ENCODE measurements around the gene ICA1L.
A peak's percentile ranks its signal among the peaks of the same experiment; 100 is the strongest.
"Not testable (repeated sequence)": the region's sequence is repeated elsewhere in the genome, so short reads cannot be mapped to it uniquely, and the experiment has no call there.

Gene ICA1L

GRCh38 chr2:202871300-202872141 is at the start of gene ICA1L:
ICA1L (minus strand) TSS chr2:202871766; CDS start chr2:202829009, 42,757 bp downstream.
- no peaks in the 10 kb centered on the region for H3K36me3 Mint-ChIP-seq (ENCODE audit: low read depth)

GRCh38 chr2:202918860-202919259 is 47.3 kb upstream of the ICA1L start:
- Mint-ChIP-seq H3K4me1 (ENCODE audit: low read depth) (peaks cover 2% of the 10 kb centered on the region), H3K27ac (no peak overlapping the region), H3K9me3 (no peaks in the 10 kb centered on the region), H3K4me3 (no peak overlapping the region), H3K36me3 (ENCODE audit: low read depth) (peaks cover 1% of the 10 kb centered on the region), H3K27me3 (ENCODE audit: low read depth) (no peaks in the 10 kb centered on the region)

More at GRCh38 chr2:202871300-202872141, at the start of gene ICA1L:
- H3K4me3 Mint-ChIP-seq = peak within 1 kb of the TSS; percentile 93
- H3K9me3 Mint-ChIP-seq = no peaks in the 10 kb centered on the region
- peak within 1 kb of the TSS; percentile 71 for H3K27ac Mint-ChIP-seq
- peaks cover 3% of the 10 kb centered on the region for H3K27me3 Mint-ChIP-seq (ENCODE audit: low read depth)
- H3K4me1 Mint-ChIP-seq (ENCODE audit: low read depth) = peaks cover 13% of the 10 kb centered on the region

GRCh38 chr2:202912342-202913201 is 41.0 kb upstream of the ICA1L start:
- H3K4me3 Mint-ChIP-seq = peak overlapping the region; percentile 98
- H3K27ac Mint-ChIP-seq = peak overlapping the region; percentile 98
- H3K27me3 Mint-ChIP-seq (ENCODE audit: low read depth); H3K9me3 Mint-ChIP-seq; H3K36me3 Mint-ChIP-seq (ENCODE audit: low read depth): not testable (repeated sequence)
- peaks cover 16% of the 10 kb centered on the region for H3K4me1 Mint-ChIP-seq (ENCODE audit: low read depth)

- Mint-ChIP-seq H3K4me3 (peak within 1 kb of the TSS; percentile 98), H3K36me3 (ENCODE audit: low read depth) (peaks cover 5% of the 10 kb centered on the region), H3K9me3 (no peaks in the 10 kb centered on the region), H3K4me1 (ENCODE audit: low read depth) (peaks cover 16% of the 10 kb centered on the region), H3K27ac (peak within 1 kb of the TSS; percentile 98), H3K27me3 (ENCODE audit: low read depth) (no peaks in the 10 kb centered on the region)
Observed at GRCh38 chr2:202911512-202912341, 40.2 kb upstream of the ICA1L start, which contains the start of the genes CARF and WDR12. CARF (plus strand) TSS chr2:202912275; CDS start chr2:202941903, 29,628 bp downstream. WDR12 (minus strand) TSS chr2:202911673; CDS start chr2:202911476, 197 bp downstream.

- H3K9me3 Mint-ChIP-seq = no peaks in the 10 kb centered on the region
- H3K27me3 Mint-ChIP-seq (ENCODE audit: low read depth) = no peaks in the 10 kb centered on the region
- H3K4me1 Mint-ChIP-seq (ENCODE audit: low read depth) = peaks cover 18% of the 10 kb centered on the region
- H3K4me3 Mint-ChIP-seq = peak overlapping the region; percentile 98
- peak overlapping the region; percentile 98 for H3K27ac Mint-ChIP-seq
- H3K36me3 Mint-ChIP-seq (ENCODE audit: low read depth) = peaks cover 7% of the 10 kb centered on the region
Observed at GRCh38 chr2:202911203-202911511, 39.6 kb upstream of the ICA1L start.

- peaks cover 8% of the 10 kb centered on the region for H3K36me3 Mint-ChIP-seq (ENCODE audit: low read depth)
- H3K27ac Mint-ChIP-seq = peak overlapping the region; percentile 49
- H3K4me3 Mint-ChIP-seq = peak overlapping the region; percentile 98
- H3K27me3 Mint-ChIP-seq (ENCODE audit: low read depth) = no peaks in the 10 kb centered on the region
- peaks cover under 1% of the 10 kb centered on the region for H3K9me3 Mint-ChIP-seq
- peaks cover 18% of the 10 kb centered on the region for H3K4me1 Mint-ChIP-seq (ENCODE audit: low read depth)
Observed at GRCh38 chr2:202910698-202911097, 39.1 kb upstream of the ICA1L start.

- H3K27ac Mint-ChIP-seq; H3K9me3 Mint-ChIP-seq; H3K27me3 Mint-ChIP-seq (ENCODE audit: low read depth): not testable (repeated sequence)
- peaks cover 18% of the 10 kb centered on the region for H3K4me1 Mint-ChIP-seq (ENCODE audit: low read depth)
- H3K36me3 Mint-ChIP-seq (ENCODE audit: low read depth) = peaks cover 12% of the 10 kb centered on the region
- peak overlapping the region; percentile 98 for H3K4me3 Mint-ChIP-seq
Observed at GRCh38 chr2:202910250-202910649, 38.7 kb upstream of the ICA1L start.

GRCh38 chr2:202909394-202910192 is 38.0 kb upstream of the ICA1L start:
- peaks cover 18% of the 10 kb centered on the region for H3K4me1 Mint-ChIP-seq (ENCODE audit: low read depth)
- no peak overlapping the region for H3K27ac Mint-ChIP-seq
- H3K27me3 Mint-ChIP-seq (ENCODE audit: low read depth) = no peaks in the 10 kb centered on the region
- H3K9me3 Mint-ChIP-seq = peaks cover 4% of the 10 kb centered on the region
- H3K4me3 Mint-ChIP-seq = peak overlapping the region; percentile 14
- H3K36me3 Mint-ChIP-seq (ENCODE audit: low read depth) = peaks cover 16% of the 10 kb centered on the region

- no peaks in the 10 kb centered on the region for H3K27me3 Mint-ChIP-seq (ENCODE audit: low read depth)
- H3K9me3 Mint-ChIP-seq = peaks cover 4% of the 10 kb centered on the region
- no peak overlapping the region for H3K4me3 Mint-ChIP-seq
- H3K27ac Mint-ChIP-seq = no peak overlapping the region
- H3K4me1 Mint-ChIP-seq (ENCODE audit: low read depth) = peaks cover 17% of the 10 kb centered on the region
- peaks cover 25% of the 10 kb centered on the region for H3K36me3 Mint-ChIP-seq (ENCODE audit: low read depth)
Observed at GRCh38 chr2:202908186-202908585, 36.6 kb upstream of the ICA1L start.

- H3K27me3 Mint-ChIP-seq (ENCODE audit: low read depth); H3K27ac Mint-ChIP-seq; H3K4me1 Mint-ChIP-seq (ENCODE audit: low read depth); H3K4me3 Mint-ChIP-seq; H3K9me3 Mint-ChIP-seq: not testable (repeated sequence)
- peaks cover 25% of the 10 kb centered on the region for H3K36me3 Mint-ChIP-seq (ENCODE audit: low read depth)
Observed at GRCh38 chr2:202905507-202905906, 33.9 kb upstream of the ICA1L start.

GRCh38 chr2:202885190-202885589 is 13.6 kb upstream of the ICA1L start:
- Mint-ChIP-seq H3K27me3 (ENCODE audit: low read depth) (no peaks in the 10 kb centered on the region), H3K36me3 (ENCODE audit: low read depth) (peaks cover 32% of the 10 kb centered on the region), H3K9me3 (no peaks in the 10 kb centered on the region), H3K27ac (no peak overlapping the region), H3K4me1 (ENCODE audit: low read depth) (no peaks in the 10 kb centered on the region), H3K4me3 (no peak overlapping the region)

- Mint-ChIP-seq H3K4me1 (ENCODE audit: low read depth) (no peaks in the 10 kb centered on the region), H3K36me3 (ENCODE audit: low read depth) (peaks cover 30% of the 10 kb centered on the region), H3K4me3 (no peak overlapping the region), H3K9me3 (no peaks in the 10 kb centered on the region), H3K27ac (no peak overlapping the region), H3K27me3 (ENCODE audit: low read depth) (no peaks in the 10 kb centered on the region)
Observed at GRCh38 chr2:202883987-202884675, 12.6 kb upstream of the ICA1L start.

GRCh38 chr2:202881570-202881969 is 10.0 kb upstream of the ICA1L start:
- no peak overlapping the region for H3K27ac Mint-ChIP-seq

More at GRCh38 chr2:202881570-202881969, 10.0 kb upstream of the ICA1L start:
- no peaks in the 10 kb centered on the region for H3K9me3 Mint-ChIP-seq
- no peak overlapping the region for H3K4me3 Mint-ChIP-seq
- peaks cover 22% of the 10 kb centered on the region for H3K36me3 Mint-ChIP-seq (ENCODE audit: low read depth)
- no peaks in the 10 kb centered on the region for H3K27me3 Mint-ChIP-seq (ENCODE audit: low read depth)
- H3K4me1 Mint-ChIP-seq (ENCODE audit: low read depth) = no peaks in the 10 kb centered on the region
